Thyroid gland (tissue), 4 donors: ENCODE results near the gene ADAMTS9. TPM values are rescaled to one million over a fixed set of nuclear protein-coding genes. Genes with fewer than 3 reads are reported as not detected.

Experiments used
- DNase-seq, 2 donors: peaks; one replicate each; pipeline ENCODE4 v3.0.0-alpha.2; 2019
- H3K27ac ChIP-seq, 3 donors: fragments of 200-600 bp; sonication (generic); 1 replicate in 2 of 3; 2 replicates in 1 of 3; pipeline ENCODE4 v1.5.1; 2016 to 2019; ENCODE audit warnings: mild to moderate bottlenecking in 1 of 3, moderate library complexity in 1 of 3
- H3K27me3 ChIP-seq: fragments of 200-600 bp; sonication (generic); one replicate; pipeline ENCODE4 v1.5.1; 2019
- H3K36me3 ChIP-seq, 2 donors: fragments of 200-600 bp; sonication (generic); one replicate each; pipeline ENCODE4 v1.5.1; 2016 to 2019
- H3K4me1 ChIP-seq, 2 donors: fragments of 200-600 bp; sonication (generic); one replicate each; pipeline ENCODE4 v1.5.1; 2017 to 2019
- H3K4me3 ChIP-seq, 3 donors: fragments of 200-600 bp; sonication (generic); replicated peaks in 1 of 3; 1 replicate in 2 of 3; 2 replicates in 1 of 3; pipeline ENCODE4 v1.5.1; 2016; ENCODE audit warnings: mild to moderate bottlenecking in 1 of 3
- H3K9me3 ChIP-seq: fragments of 200-600 bp; sonication (generic); one replicate; pipeline ENCODE4 v1.5.1; 2017
- POLR2A ChIP-seq, 2 donors: fragments of 450-650 bp; IDR thresholded peaks; one replicate each; pipeline ENCODE4 v1.6.1; 2017; ENCODE audit warnings: antibody characterized with exemption in 2 of 2, mild to moderate bottlenecking in 2 of 2, moderate library complexity in 1 of 2
- WGBS, 2 donors: methylation state at CpG; one replicate each; pipeline ENCODE4 v1.1.5; 2017; 5-methylcytosine and 5-hydroxymethylcytosine counted together
- intact Hi-C: fragments of 100-400 bp; cut with DNase I; formaldehyde crosslinking; loops from one replicate; pipeline ENCODE4 v1.15.1; 2023
- total RNA-seq, 4 donors: library from RNA; depleted of rRNA; stranded (reverse); fragments of >200 nt; gene quantifications; one replicate each; pipeline ENCODE4 v1.2.3, GENCODE V29; 2016
- TF ChIP-seq, protein P1 (sequence below), 6 experiments: fragments of 200-600 bp in 3 of 6; fragments of 450-650 bp in 3 of 6; sonication (generic) in 3 of 6; IDR thresholded peaks; one replicate each; pipeline ENCODE4 v1.5.1; 2016 to 2019; ENCODE audit warnings: antibody characterized with exemption in 6 of 6, mild to moderate bottlenecking in 2 of 6, inconsistent platforms in 1 of 6, moderate library complexity in 1 of 6

ADAMTS9 gene
- total RNA-seq, 4 donors from 2014 or later: 20.2 to 142 (median 74.9) TPM

- WGBS, 2 donors: 70 to 73% methylated on average over 3 of the region's 3 CpGs
- Histone ChIP-seq H3K9me3 (no peaks in the 10 kb centered on the region), H3K27ac (no peak overlapping the region), H3K4me1 (peaks cover 0 to 13% of the 10 kb centered on the region in 2 donors), H3K27me3 (no peaks in the 10 kb centered on the region), H3K36me3 (peaks cover 0 to 3% of the 10 kb centered on the region in 2 donors), H3K4me3 (no peak overlapping the region)
- DNase-seq: no peak
- TF ChIP-seq, protein P1, sequence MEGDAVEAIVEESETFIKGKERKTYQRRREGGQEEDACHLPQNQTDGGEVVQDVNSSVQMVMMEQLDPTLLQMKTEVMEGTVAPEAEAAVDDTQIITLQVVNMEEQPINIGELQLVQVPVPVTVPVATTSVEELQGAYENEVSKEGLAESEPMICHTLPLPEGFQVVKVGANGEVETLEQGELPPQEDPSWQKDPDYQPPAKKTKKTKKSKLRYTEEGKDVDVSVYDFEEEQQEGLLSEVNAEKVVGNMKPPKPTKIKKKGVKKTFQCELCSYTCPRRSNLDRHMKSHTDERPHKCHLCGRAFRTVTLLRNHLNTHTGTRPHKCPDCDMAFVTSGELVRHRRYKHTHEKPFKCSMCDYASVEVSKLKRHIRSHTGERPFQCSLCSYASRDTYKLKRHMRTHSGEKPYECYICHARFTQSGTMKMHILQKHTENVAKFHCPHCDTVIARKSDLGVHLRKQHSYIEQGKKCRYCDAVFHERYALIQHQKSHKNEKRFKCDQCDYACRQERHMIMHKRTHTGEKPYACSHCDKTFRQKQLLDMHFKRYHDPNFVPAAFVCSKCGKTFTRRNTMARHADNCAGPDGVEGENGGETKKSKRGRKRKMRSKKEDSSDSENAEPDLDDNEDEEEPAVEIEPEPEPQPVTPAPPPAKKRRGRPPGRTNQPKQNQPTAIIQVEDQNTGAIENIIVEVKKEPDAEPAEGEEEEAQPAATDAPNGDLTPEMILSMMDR (IDR thresholded peaks at IDR 0.05): no peak
- TF ChIP-seq POLR2A (IDR thresholded peaks at IDR 0.05): no peak
- intact Hi-C loops: loop anchor here (5.0 kb wide), 1 partner anchor 145 kb away; no protein-coding TSS in a partner anchor
These were observed 6.0 kb downstream of the ADAMTS9 start for GRCh38 chr3:64681827-64682226.

- H3K9me3 ChIP-seq: no peaks in the 10 kb centered on the region
- 92% methylated on average over 5 of the region's 5 CpGs for WGBS, 2 donors
- H3K27me3 ChIP-seq: no peaks in the 10 kb centered on the region
- DNase-seq: no peak
- peaks cover 0 to 3% of the 10 kb centered on the region in 2 donors for H3K36me3 ChIP-seq
- H3K4me3 ChIP-seq: no peak overlapping the region
- TF ChIP-seq, protein P1 (IDR thresholded peaks at IDR 0.05): no peak
- TF ChIP-seq POLR2A (IDR thresholded peaks at IDR 0.05): no peak
- H3K4me1 ChIP-seq: peaks cover 0 to 15% of the 10 kb centered on the region in 2 donors
- H3K27ac ChIP-seq: no peak overlapping the region
- intact Hi-C loops: loop anchor here (5.0 kb wide), 1 partner anchor 144 kb away; no protein-coding TSS in a partner anchor
These were observed 6.8 kb downstream of the ADAMTS9 start for GRCh38 chr3:64681015-64681414.

GRCh38 chr3:64680334-64680733 is 7.5 kb downstream of the ADAMTS9 start:
- WGBS, 2 donors: 87 to 96% methylated on average over 4 of the region's 4 CpGs
- peaks cover 0 to 15% of the 10 kb centered on the region in 2 donors for H3K4me1 ChIP-seq
- no peak overlapping the region for H3K4me3 ChIP-seq
- peaks cover 0 to 3% of the 10 kb centered on the region in 2 donors for H3K36me3 ChIP-seq
- H3K27me3 ChIP-seq: no peaks in the 10 kb centered on the region
- TF ChIP-seq POLR2A (IDR thresholded peaks at IDR 0.05): no peak
- TF ChIP-seq, protein P1 (IDR thresholded peaks at IDR 0.05): no peak
- no peak for DNase-seq
- no peaks in the 10 kb centered on the region for H3K9me3 ChIP-seq
- intact Hi-C loops: loop anchor here (5.0 kb wide), 1 partner anchor 143 kb away; no protein-coding TSS in a partner anchor
- H3K27ac ChIP-seq: no peak overlapping the region

DNA sequence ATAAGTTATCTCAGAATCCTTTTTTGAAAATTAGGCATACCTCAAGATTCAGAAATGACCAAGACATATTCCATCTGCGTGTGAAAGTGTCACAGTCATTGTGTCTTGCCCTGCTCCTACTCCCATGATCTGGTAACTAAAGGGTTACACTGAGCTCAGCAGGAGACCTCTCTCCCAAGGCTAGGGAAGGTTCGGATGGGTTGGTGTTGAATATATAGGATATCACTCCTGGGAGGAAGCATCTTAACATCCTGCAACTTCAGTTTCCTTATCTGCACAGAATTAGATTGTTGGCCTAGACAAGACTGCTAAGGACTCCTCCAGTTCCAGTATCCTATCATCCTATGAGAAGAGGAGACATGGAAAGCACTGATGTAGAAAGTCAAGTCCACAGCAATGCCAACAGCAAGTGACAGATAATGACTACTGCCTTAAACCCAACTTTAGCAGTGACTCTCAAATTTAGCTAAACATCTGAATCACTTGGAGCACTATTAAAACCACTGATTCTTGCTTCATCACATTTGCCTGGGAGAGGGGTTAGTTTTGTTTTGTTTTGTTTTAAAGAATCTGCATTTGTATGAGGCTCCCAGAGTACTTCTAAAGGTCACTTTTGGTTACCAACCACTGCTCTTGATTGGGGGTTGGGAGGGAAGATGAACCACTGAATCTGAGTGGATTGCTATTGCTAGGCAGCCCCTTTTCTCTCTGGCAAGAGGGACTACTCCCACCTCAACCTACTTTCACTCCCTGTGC is 9.7 kb downstream of the ADAMTS9 start:
- DNase-seq: no peak
- Histone ChIP-seq H3K9me3 (no peaks in the 10 kb centered on the region), H3K36me3 (peaks cover 0 to 3% of the 10 kb centered on the region in 2 donors), H3K4me3 (no peak overlapping the region), H3K27ac (no peak overlapping the region), H3K27me3 (no peaks in the 10 kb centered on the region), H3K4me1 (peaks cover 0 to 15% of the 10 kb centered on the region in 2 donors)
- TF ChIP-seq, protein P1 (IDR thresholded peaks at IDR 0.05): no peak
- TF ChIP-seq POLR2A (IDR thresholded peaks at IDR 0.05): no peak
- WGBS, 2 donors: 58 to 83% methylated on average over 2 of the region's 2 CpGs
- intact Hi-C loops: no loop called here

- H3K36me3 ChIP-seq: peaks cover 0 to 3% of the 10 kb centered on the region in 2 donors
- H3K27me3 ChIP-seq: no peaks in the 10 kb centered on the region
- no peak overlapping the region for H3K4me3 ChIP-seq
- WGBS, 2 donors: 73 to 84% methylated on average over 2 of the region's 2 CpGs
- TF ChIP-seq, protein P1 (IDR thresholded peaks at IDR 0.05): no peak
- no peak for TF ChIP-seq POLR2A (IDR thresholded peaks at IDR 0.05)
- no peaks in the 10 kb centered on the region for H3K9me3 ChIP-seq
- no peak for DNase-seq
- H3K4me1 ChIP-seq: peaks cover 0 to 15% of the 10 kb centered on the region in 2 donors
- intact Hi-C loops: no loop called here
- H3K27ac ChIP-seq: no peak overlapping the region
These were observed 11.0 kb downstream of the ADAMTS9 start for GRCh38 chr3:64676831-64677230.
